K562 (cell line): ENCODE measurements around the gene MON2. TPM values are rescaled to one million over a fixed set of nuclear protein-coding genes. Genes with fewer than 3 reads are reported as not detected.

Experiments used
- CBFB ChIP-seq: sonication (generic); formaldehyde crosslinking; IDR thresholded peaks from 2 replicates; pipeline ENCODE4 v1.4.0; 2020; ENCODE audit warnings: mild to moderate bottlenecking, missing genetic modification reagents
- CBX5 ChIP-seq: IDR thresholded peaks from 2 replicates; pipeline ENCODE4 v1.6.1; 2014; ENCODE audit warnings: low read depth, borderline replicate concordance
- CC2D1A ChIP-seq: fragments of 450-650 bp; IDR thresholded peaks from 2 replicates; pipeline ENCODE4 v1.6.1; 2017; ENCODE audit warnings: mild to moderate bottlenecking
- ELF4 ChIP-seq: fragments of 450-650 bp; formaldehyde crosslinking; IDR thresholded peaks from 2 replicates; pipeline ENCODE4 v1.4.0; 2022; ENCODE audit warnings: missing genetic modification characterization
- HMG20B ChIP-seq: fragments of 250-450 bp; sonication (Bioruptor Pico); IDR thresholded peaks from 2 replicates; pipeline ENCODE4 v1.5.0; 2021; ENCODE audit warnings: mild to moderate bottlenecking
- ILK ChIP-seq: fragments of 450-650 bp; IDR thresholded peaks from 2 replicates; pipeline ENCODE4 v1.6.1; 2016; ENCODE audit warnings: missing genetic modification characterization, low read depth, mild to moderate bottlenecking, missing compliant biosample characterization, moderate library complexity, borderline replicate concordance
- KDM2B ChIP-seq: fragments of 250-450 bp; sonication (Bioruptor Pico); IDR thresholded peaks from 2 replicates; pipeline ENCODE4 v1.8.0; 2021; ENCODE audit warnings: mild to moderate bottlenecking, moderate library complexity
- MBD2 ChIP-seq: sonication (generic); IDR thresholded peaks from 2 replicates; pipeline ENCODE4 v1.6.1; 2016; ENCODE audit warnings: low read depth, borderline replicate concordance
- MYNN ChIP-seq, 2 experiments: sonication (generic); formaldehyde crosslinking in 1 of 2; IDR thresholded peaks; 2 replicates each; pipeline versions ENCODE4 v1.5.0 to v1.6.1; 2016 to 2020; ENCODE audit warnings: antibody characterized with exemption in 1 of 2, missing genetic modification reagents in 1 of 2
- PCBP1 ChIP-seq: fragments of 200-400 bp; formaldehyde crosslinking; IDR thresholded peaks from 2 replicates; pipeline ENCODE4 v1.6.1; 2018; ENCODE audit warnings: mild to moderate bottlenecking, low read depth, low read length; ENCODE audit not compliant: poor library complexity, severe bottlenecking
- POLR2H ChIP-seq: IDR thresholded peaks from 2 replicates; pipeline ENCODE4 v1.6.1; 2016; ENCODE audit warnings: missing genetic modification characterization, low read depth, mild to moderate bottlenecking, control low read depth, missing compliant biosample characterization, moderate library complexity
- RBBP5 ChIP-seq: fragments of 200-600 bp; sonication (generic); IDR thresholded peaks from 2 replicates; pipeline ENCODE4 v1.6.1; 2012; ENCODE audit warnings: borderline replicate concordance, mild to moderate bottlenecking, low read length, control low read depth, inconsistent platforms; ENCODE audit not compliant: insufficient read depth, poor library complexity, severe bottlenecking
- RBM22 ChIP-seq: fragments of 200-400 bp; formaldehyde crosslinking; IDR thresholded peaks from 2 replicates; pipeline ENCODE4 v1.6.1; 2018; ENCODE audit warnings: low read length, low read depth; ENCODE audit not compliant: poor library complexity, severe bottlenecking
- SLC30A9 ChIP-seq: fragments of 250-450 bp; sonication (Bioruptor Pico); IDR thresholded peaks from 2 replicates; pipeline ENCODE4 v1.8.0; 2022; ENCODE audit warnings: mild to moderate bottlenecking, moderate library complexity
- SNIP1 ChIP-seq: fragments of 450-650 bp; IDR thresholded peaks from 2 replicates; pipeline ENCODE4 v1.7.1; 2017; ENCODE audit warnings: low read depth, mild to moderate bottlenecking
- SRF ChIP-seq, 2 experiments: fragments of 250-450, 450-650 bp in 1 of 2; sonication (Bioruptor Pico) in 1 of 2; sonication (generic) in 1 of 2; formaldehyde crosslinking; IDR thresholded peaks; 2 replicates each; pipeline versions ENCODE4 v1.5.0 to v1.5.1; 2020 to 2022; ENCODE audit warnings: mild to moderate bottlenecking in 1 of 2, missing genetic modification reagents in 1 of 2
- TAF1 ChIP-seq: IDR thresholded peaks from 2 replicates; pipeline ENCODE4 v1.6.1; 2011; ENCODE audit warnings: mild to moderate bottlenecking, low read length, moderate library complexity; ENCODE audit not compliant: insufficient read depth, control insufficient read depth, severe bottlenecking; ENCODE audit errors: extremely low read depth
- ZBTB7A ChIP-seq: IDR thresholded peaks from 2 replicates; pipeline ENCODE4 v1.6.1; 2011; ENCODE audit warnings: low read depth, mild to moderate bottlenecking, low read length, moderate library complexity, borderline replicate concordance; ENCODE audit not compliant: control insufficient read depth
- ZKSCAN3 ChIP-seq: fragments of 250-450 bp; sonication (Bioruptor Pico); IDR thresholded peaks from 2 replicates; pipeline ENCODE4 v1.4.0; 2020
- ZNF133 ChIP-seq: fragments of 250-450 bp; sonication (Bioruptor Pico); IDR thresholded peaks from 2 replicates; pipeline ENCODE4 v1.4.0; 2020; ENCODE audit warnings: mild to moderate bottlenecking
- ZNF316 ChIP-seq: fragments of 450-650 bp; IDR thresholded peaks from 2 replicates; pipeline ENCODE4 v1.6.1; 2016
- ZNF431 ChIP-seq: sonication (generic); formaldehyde crosslinking; IDR thresholded peaks from 2 replicates; pipeline ENCODE4 v1.8.0; 2022; ENCODE audit warnings: mild to moderate bottlenecking, missing genetic modification reagents
- polyA plus RNA-seq, 8 experiments: library from polyadenylated mRNA; depleted of rRNA in 4 of 8; stranded (reverse) in 5 of 8; unstranded in 3 of 8; fragments of >200 nt; fragmentation: Nextera tagmentation in 2 of 8; fragmentation: Illumina TruSeq in 1 of 8; extraction: Ambion mirVana in 2 of 8; extraction: Trizol in 1 of 8; gene quantifications; 2 replicates each; pipeline versions ENCODE4 v1.2.1 to v1.2.3, GENCODE V29; 2011 to 2014; ENCODE audit warnings: inconsistent platforms in 1 of 8, missing spikeins in 1 of 8
- total RNA-seq, 7 experiments: library from RNA; depleted of rRNA in 6 of 7; stranded (reverse); fragments of >200 nt in 6 of 7; fragmentation: Illumina TruSeq in 2 of 7; extraction: Trizol in 2 of 7; gene quantifications; 2 replicates each; pipeline versions ENCODE4 v1.2.1 to v1.2.3, GENCODE V29; 2011 to 2021; ENCODE audit warnings: low replicate concordance in 1 of 7
- TF ChIP-seq, protein P1 (sequence below): sonication (generic); formaldehyde crosslinking; IDR thresholded peaks from 2 replicates; pipeline ENCODE4 v1.8.1; 2022; ENCODE audit warnings: missing genetic modification reagents
- TF ChIP-seq, protein P2 (sequence below), 2 experiments: IDR thresholded peaks in 1 of 2; conservative IDR thresholded peaks in 1 of 2; 2 replicates each; pipeline ENCODE4 v1.6.1; 2016; ENCODE audit warnings: low read depth in 2 of 2, mild to moderate bottlenecking in 1 of 2, missing compliant biosample characterization in 1 of 2, missing genetic modification characterization in 1 of 2, moderate library complexity in 1 of 2

The MON2 gene
- total and polyA plus RNA-seq, 9 of the 15 experiments (the other 6 are each of a cell fraction or from before 2014, with no cell fraction given) = 3.6 to 31.6 (median 16.8) TPM

DNA sequence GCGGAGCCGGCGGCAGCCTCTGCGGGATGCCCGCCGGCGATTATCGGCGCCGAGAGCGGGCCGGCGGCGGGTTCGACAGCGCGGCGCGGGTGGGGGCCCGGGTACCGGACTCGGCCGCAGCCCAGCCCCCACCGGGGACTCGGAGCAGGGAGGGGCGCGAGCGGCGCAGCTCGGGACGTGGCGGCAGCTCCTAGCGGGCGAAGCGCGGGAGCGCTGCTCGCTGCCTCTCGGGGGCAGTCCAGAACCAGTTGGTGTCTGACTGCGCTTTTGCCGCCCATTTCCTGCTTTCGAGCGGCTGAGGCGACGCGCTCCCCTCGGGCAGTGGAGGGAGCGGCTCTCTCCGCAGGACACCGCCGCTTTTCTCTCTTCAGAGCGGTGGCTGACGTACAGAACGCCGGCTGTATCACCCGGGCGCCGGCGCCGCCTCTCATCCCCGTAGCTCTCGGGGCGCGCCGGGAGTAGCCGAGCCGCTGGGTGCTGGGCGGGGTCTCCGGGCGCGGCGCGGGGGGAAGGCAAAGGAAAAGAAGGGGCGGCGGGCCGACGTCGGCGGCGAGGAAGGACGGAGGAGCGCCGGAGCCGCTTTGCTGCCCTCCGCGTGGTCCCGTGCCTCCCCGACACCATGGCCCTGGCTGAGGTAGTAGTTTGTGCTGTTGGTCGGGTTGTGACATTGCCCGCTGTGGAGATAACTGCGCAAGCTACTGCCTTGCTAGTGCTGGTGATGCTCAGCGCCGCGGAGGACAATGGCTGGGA lies 136.6 kb downstream of the MON2 start (continued):
- peak; percentile 19 for TF ChIP-seq PCBP1
- peak; percentile 62; the same call in 1 of the 2 replicates for TF ChIP-seq ZBTB7A
- peak; percentile 91 for TF ChIP-seq RBM22
- TF ChIP-seq, protein P1, sequence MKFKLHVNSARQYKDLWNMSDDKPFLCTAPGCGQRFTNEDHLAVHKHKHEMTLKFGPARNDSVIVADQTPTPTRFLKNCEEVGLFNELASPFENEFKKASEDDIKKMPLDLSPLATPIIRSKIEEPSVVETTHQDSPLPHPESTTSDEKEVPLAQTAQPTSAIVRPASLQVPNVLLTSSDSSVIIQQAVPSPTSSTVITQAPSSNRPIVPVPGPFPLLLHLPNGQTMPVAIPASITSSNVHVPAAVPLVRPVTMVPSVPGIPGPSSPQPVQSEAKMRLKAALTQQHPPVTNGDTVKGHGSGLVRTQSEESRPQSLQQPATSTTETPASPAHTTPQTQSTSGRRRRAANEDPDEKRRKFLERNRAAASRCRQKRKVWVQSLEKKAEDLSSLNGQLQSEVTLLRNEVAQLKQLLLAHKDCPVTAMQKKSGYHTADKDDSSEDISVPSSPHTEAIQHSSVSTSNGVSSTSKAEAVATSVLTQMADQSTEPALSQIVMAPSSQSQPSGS = no peak
- peak; percentile 41; the same call in 1 of the 2 replicates for TF ChIP-seq MBD2
- TF ChIP-seq SRF (CRISPR knock-in tag; IDR thresholded peaks at IDR 0.05) = 0 out of 4 replicates have a peak, but pooled peaks of 1 of the 2 experiments have one; percentile 2
- TF ChIP-seq SNIP1 = no peak
- TF ChIP-seq RBBP5 = peak; percentile 22
- peak; percentile 61 for TF ChIP-seq ZNF316
- no peak for TF ChIP-seq CBX5
- TF ChIP-seq ZNF133 (CRISPR knock-in tag) = 0 out of 2 replicates have a peak, but pooled peaks have one; percentile 53
- TF ChIP-seq, protein P2, sequence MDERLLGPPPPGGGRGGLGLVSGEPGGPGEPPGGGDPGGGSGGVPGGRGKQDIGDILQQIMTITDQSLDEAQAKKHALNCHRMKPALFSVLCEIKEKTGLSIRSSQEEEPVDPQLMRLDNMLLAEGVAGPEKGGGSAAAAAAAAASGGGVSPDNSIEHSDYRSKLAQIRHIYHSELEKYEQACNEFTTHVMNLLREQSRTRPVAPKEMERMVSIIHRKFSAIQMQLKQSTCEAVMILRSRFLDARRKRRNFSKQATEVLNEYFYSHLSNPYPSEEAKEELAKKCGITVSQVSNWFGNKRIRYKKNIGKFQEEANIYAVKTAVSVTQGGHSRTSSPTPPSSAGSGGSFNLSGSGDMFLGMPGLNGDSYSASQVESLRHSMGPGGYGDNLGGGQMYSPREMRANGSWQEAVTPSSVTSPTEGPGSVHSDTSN (CRISPR knock-in tag; IDR thresholded peaks at IDR 0.05; ENCODE audit: low read depth) = no peak
- TF ChIP-seq, protein P2 (tag; conservative IDR thresholded peaks at IDR 0.05; ENCODE audit: low read depth) = no peak
- TF ChIP-seq ZKSCAN3 = no peak
- no peak for TF ChIP-seq KDM2B (CRISPR knock-in tag)
- TF ChIP-seq ILK (tag) = no peak
- 0 out of 2 replicates have a peak, but pooled peaks have one; percentile 33 for TF ChIP-seq MYNN (IDR thresholded peaks at IDR 0.05)
- TF ChIP-seq MYNN (CRISPR knock-in tag; IDR thresholded peaks at IDR 0.05) = no peak
- no peak for TF ChIP-seq SLC30A9 (CRISPR knock-in tag)
- TF ChIP-seq TAF1 = peak; percentile 38
- no peak for TF ChIP-seq CBFB
- TF ChIP-seq POLR2H (tag) = peak; percentile 41; the same call in 1 of the 2 replicates
- TF ChIP-seq ELF4 = peak; percentile 71; the same call in 1 of the 2 replicates
- TF ChIP-seq CC2D1A = no peak
- no peak for TF ChIP-seq HMG20B (CRISPR knock-in tag)
- TF ChIP-seq ZNF431 (CRISPR knock-in tag) = peak; percentile 43; the same call in 1 of the 2 replicates
